Smooth muscle cell (in vitro differentiated cells): ENCODE results near the gene ABHD6. TPM values are rescaled to one million over a fixed set of nuclear protein-coding genes. Genes with fewer than 3 reads are reported as not detected.

Experiments used
- DNase-seq: peaks from one replicate; lab custom pipeline; 2025; ENCODE audit not compliant: unreplicated experiment; lab: John Stamatoyannopoulos, UW
- H2AFZ ChIP-seq: fragments of 200-600 bp; sonication (generic); 2 replicates; pipeline ENCODE4 v1.6.0; 2016; ENCODE audit warnings: antibody characterized with exemption, low read depth, mild to moderate bottlenecking
- H3F3A ChIP-seq: fragments of 200-600 bp; sonication (generic); 2 replicates; pipeline ENCODE4 v1.6.0; 2017; ENCODE audit warnings: antibody characterized with exemption, low read depth
- H3K27ac ChIP-seq: fragments of 200-600 bp; sonication (generic); 2 replicates; pipeline ENCODE4 v1.5.1; 2016; ENCODE audit warnings: low read depth, mild to moderate bottlenecking
- H3K27me3 ChIP-seq: fragments of 200-600 bp; sonication (generic); 2 replicates; pipeline ENCODE4 v1.6.1; 2016; ENCODE audit warnings: low read depth, mild to moderate bottlenecking
- H3K36me3 ChIP-seq: fragments of 200-600 bp; sonication (generic); 2 replicates; pipeline ENCODE4 v1.5.1; 2016; ENCODE audit warnings: low read depth
- H3K4me1 ChIP-seq: fragments of 200-600 bp; sonication (generic); 2 replicates; pipeline ENCODE4 v1.5.1; 2016; ENCODE audit warnings: low read depth
- H3K4me2 ChIP-seq: fragments of 200-600 bp; sonication (generic); 2 replicates; pipeline ENCODE4 v1.6.0; 2016; ENCODE audit warnings: mild to moderate bottlenecking
- H3K4me3 ChIP-seq: fragments of 200-600 bp; sonication (generic); 2 replicates; pipeline ENCODE4 v1.5.1; 2016; ENCODE audit warnings: mild to moderate bottlenecking
- H3K79me2 ChIP-seq: fragments of 200-600 bp; sonication (generic); 2 replicates; pipeline ENCODE4 v1.6.0; 2016; ENCODE audit warnings: low read depth, mild to moderate bottlenecking
- H3K9ac ChIP-seq: fragments of 200-600 bp; sonication (generic); 2 replicates; pipeline ENCODE4 v1.6.0; 2016; ENCODE audit warnings: low read depth
- H3K9me3 ChIP-seq: fragments of 200-600 bp; sonication (generic); replicated peaks from 2 replicates; pipeline ENCODE4 v1.5.1; 2016; ENCODE audit warnings: low read depth
- H4K20me1 ChIP-seq: fragments of 200-600 bp; sonication (generic); 2 replicates; pipeline ENCODE4 v1.6.0; 2016; ENCODE audit warnings: low read depth
- CTCF ChIP-seq: fragments of 200-600 bp; sonication (generic); IDR thresholded peaks from 2 replicates; pipeline ENCODE4 v1.5.1; 2017; ENCODE audit warnings: borderline replicate concordance, mild to moderate bottlenecking, antibody characterized with exemption; ENCODE audit not compliant: insufficient read depth, poor library complexity, severe bottlenecking
- WGBS: methylation state at CpG from one replicate; pipeline ENCODE4 v1.1.7; 2016; ENCODE audit warnings: low lambda C conversion rate; 5-methylcytosine and 5-hydroxymethylcytosine counted together
- polyA plus RNA-seq: library from polyadenylated mRNA; unstranded; fragments of >200 nt; fragmentation: Nextera tagmentation; extraction: Ambion mirVana; gene quantifications from 2 replicates; pipeline ENCODE4 v1.2.1, GENCODE V29; 2016
- total RNA-seq: library from RNA; depleted of rRNA; stranded (reverse); fragments of >200 nt; gene quantifications from 2 replicates; pipeline ENCODE4 v1.2.3, GENCODE V29; 2014

Gene ABHD6
- total and polyA plus RNA-seq, 2 experiments from 2014 or later, result 3.9 to 7.1 TPM

DNA sequence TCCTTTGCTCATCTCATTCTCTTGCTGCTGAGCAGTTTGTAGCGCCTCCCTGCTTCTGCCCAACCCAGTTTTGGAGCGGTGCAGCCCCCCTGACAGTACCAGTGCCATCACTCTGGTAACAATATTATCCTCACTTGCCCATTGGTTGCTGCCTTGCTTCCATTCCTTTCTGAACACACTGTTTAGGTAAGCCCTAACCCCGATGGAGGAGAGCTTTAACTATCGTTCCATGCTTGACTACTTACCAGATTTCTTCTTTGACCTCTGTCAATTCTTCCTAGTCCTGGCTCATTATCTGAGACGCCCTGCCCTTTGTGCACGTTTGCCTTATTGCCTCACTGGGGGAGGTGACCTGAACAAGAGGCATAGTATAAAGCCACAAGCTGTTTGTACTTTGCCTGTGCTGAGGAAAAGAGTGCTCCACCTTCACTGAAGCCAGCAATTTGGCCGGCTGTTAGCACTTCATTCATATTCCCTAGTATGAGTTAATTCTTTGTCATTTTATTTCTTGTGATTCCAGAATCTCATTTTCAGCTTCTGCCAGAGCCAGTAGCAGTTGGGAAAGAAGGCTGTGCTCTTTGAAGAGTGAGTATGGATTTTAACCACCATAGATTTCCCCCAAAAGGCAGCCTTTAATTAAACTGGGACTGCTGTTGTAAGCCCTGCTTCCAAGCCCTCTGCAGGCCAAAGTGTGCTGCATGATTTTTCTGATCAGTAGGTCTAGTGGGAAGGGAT is 11.9 kb downstream of the ABHD6 start:
- H3K4me3 ChIP-seq, result no peak overlapping the region
- H3K4me2 ChIP-seq, result no peak overlapping the region
- H3K36me3 ChIP-seq, result no peaks in the 10 kb centered on the region
- no peak for DNase-seq
- WGBS, result 69% methylated on average over 7 of the region's 7 CpGs
- no peaks in the 10 kb centered on the region for H3K79me2 ChIP-seq
- H3K9ac ChIP-seq, result no peak overlapping the region
- H3K9me3 ChIP-seq, result no peaks in the 10 kb centered on the region
- no peaks in the 10 kb centered on the region for H3K27me3 ChIP-seq
- no peaks in the 10 kb centered on the region for H3F3A ChIP-seq
- peaks cover 20% of the 10 kb centered on the region for H3K4me1 ChIP-seq
- H3K27ac ChIP-seq, result no peak overlapping the region
- no peak overlapping the region for H2AFZ ChIP-seq
- H4K20me1 ChIP-seq, result no peaks in the 10 kb centered on the region
- no peak for TF ChIP-seq CTCF

DNA sequence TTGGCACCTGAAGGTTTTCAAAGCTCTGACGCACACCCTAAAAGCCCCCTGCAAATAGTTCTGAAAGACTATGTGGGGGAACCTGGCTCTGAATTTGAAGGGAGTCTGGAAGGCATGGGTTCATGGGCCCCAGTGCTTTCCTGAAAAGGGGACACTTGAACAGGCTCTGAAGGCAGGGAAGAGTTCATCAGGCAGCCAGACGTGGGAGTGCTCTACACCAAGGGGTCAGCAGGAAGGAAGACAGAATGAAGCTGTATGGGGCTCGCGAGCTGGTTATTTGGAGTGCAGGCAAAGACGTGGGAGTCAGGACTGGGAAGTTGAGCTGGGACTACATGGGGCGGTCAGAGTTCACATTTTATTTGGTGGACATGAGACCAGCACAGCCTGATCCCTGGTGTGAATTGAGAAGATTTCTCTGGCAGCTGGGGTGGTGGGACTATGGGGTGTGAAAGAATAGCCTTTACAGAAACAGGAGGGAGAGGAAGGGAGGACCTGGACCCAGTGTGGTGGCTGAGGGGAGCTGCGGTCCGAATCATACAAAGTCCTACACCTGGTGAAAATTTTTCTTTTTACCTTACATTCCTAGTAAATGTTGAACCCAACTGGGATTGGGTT is 12.6 kb downstream of the ABHD6 start:
- no peaks in the 10 kb centered on the region for H3K36me3 ChIP-seq
- no peak for TF ChIP-seq CTCF
- no peak overlapping the region for H2AFZ ChIP-seq
- H3K27me3 ChIP-seq, result no peaks in the 10 kb centered on the region
- 89% methylated on average over 8 of the region's 8 CpGs for WGBS
- no peak overlapping the region for H3K9ac ChIP-seq
- no peaks in the 10 kb centered on the region for H3F3A ChIP-seq
- no peak overlapping the region for H3K4me3 ChIP-seq
- H3K4me2 ChIP-seq, result no peak overlapping the region
- no peaks in the 10 kb centered on the region for H3K79me2 ChIP-seq
- no peaks in the 10 kb centered on the region for H3K9me3 ChIP-seq
- H3K4me1 ChIP-seq, result peaks cover 20% of the 10 kb centered on the region
- no peaks in the 10 kb centered on the region for H4K20me1 ChIP-seq
- no peak overlapping the region for H3K27ac ChIP-seq
- no peak for DNase-seq

DNA sequence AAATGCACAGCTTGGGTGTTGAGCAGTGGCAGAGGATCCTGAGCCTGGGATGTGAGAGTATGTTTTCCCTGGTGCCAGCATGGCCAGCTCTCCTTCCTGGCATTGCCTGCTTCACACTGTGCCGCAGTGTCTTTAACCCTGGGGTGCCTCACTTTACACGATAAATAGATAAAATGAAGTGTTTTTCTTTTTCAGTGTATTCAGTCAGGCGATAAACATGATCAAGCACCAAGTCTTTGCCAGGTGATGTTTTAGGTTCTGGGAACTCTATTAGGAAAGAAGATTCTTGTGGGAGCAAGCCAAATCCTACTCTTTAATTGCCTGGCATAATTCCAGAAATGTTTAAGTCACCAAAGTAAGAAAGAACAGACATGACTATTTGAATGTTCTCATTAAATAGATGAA is 14.0 kb downstream of the ABHD6 start:
- no peak overlapping the region for H3K4me3 ChIP-seq
- no peaks in the 10 kb centered on the region for H3K36me3 ChIP-seq
- no peaks in the 10 kb centered on the region for H3K27me3 ChIP-seq
- WGBS, result 94% methylated on average over 3 of the region's 3 CpGs
- TF ChIP-seq CTCF, result no peak
- no peaks in the 10 kb centered on the region for H3K9me3 ChIP-seq
- no peak overlapping the region for H3K4me2 ChIP-seq
- H3K9ac ChIP-seq, result no peak overlapping the region
- no peaks in the 10 kb centered on the region for H4K20me1 ChIP-seq
- H3K4me1 ChIP-seq, result peaks cover 20% of the 10 kb centered on the region
- H3K79me2 ChIP-seq, result no peaks in the 10 kb centered on the region
- no peak overlapping the region for H3K27ac ChIP-seq
- H3F3A ChIP-seq, result no peaks in the 10 kb centered on the region
- no peak overlapping the region for H2AFZ ChIP-seq
- no peak for DNase-seq

- no peak overlapping the region for H2AFZ ChIP-seq
- H3K4me3 ChIP-seq, result no peak overlapping the region
- peaks cover 23% of the 10 kb centered on the region for H3K4me1 ChIP-seq
- no peaks in the 10 kb centered on the region for H3K79me2 ChIP-seq
- no peaks in the 10 kb centered on the region for H3K9me3 ChIP-seq
- H3K9ac ChIP-seq, result no peak overlapping the region
- DNase-seq, result no peak
- TF ChIP-seq CTCF, result no peak
- H3F3A ChIP-seq, result no peaks in the 10 kb centered on the region
- no peaks in the 10 kb centered on the region for H4K20me1 ChIP-seq
- no peaks in the 10 kb centered on the region for H3K27me3 ChIP-seq
- H3K36me3 ChIP-seq, result no peaks in the 10 kb centered on the region
- H3K27ac ChIP-seq, result no peak overlapping the region
- WGBS, result 82% methylated on average over 4 of the region's 4 CpGs
- H3K4me2 ChIP-seq, result no peak overlapping the region
Measured at GRCh38 chr3:58254144-58254543, 16.6 kb downstream of the ABHD6 start.
